NK-92 (cell line): ENCODE data around the gene YIPF4.
"Not testable (repeated sequence)": the region's sequence is repeated elsewhere in the genome, so short reads cannot be mapped to it uniquely, and the experiment has no call there.

Source experiments
- DNase-seq: peaks from one replicate; lab custom pipeline; 2025; ENCODE audit not compliant: unreplicated experiment; lab: John Stamatoyannopoulos, UW

Gene YIPF4

GRCh38 chr2:32289165-32289999, 11.7 kb downstream of the YIPF4 start:
- DNase-seq: no peak

DNA sequence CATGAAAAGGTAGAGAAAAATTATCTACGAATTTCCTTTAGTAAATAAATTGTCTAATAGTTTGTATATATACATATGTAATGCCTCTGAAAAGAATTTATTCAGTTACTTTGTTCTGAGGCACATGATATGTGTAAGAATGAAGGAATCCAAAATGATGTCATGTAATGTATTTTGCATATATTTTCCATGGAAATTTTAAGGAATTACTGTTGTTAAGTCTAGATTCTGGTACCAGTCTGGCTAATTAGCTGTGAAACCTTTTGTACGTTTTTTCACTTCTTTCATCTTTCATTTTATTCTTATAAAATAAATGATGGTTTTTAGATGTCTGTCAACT, 12.3 kb downstream of the YIPF4 start:
- DNase-seq: no peak

DNA sequence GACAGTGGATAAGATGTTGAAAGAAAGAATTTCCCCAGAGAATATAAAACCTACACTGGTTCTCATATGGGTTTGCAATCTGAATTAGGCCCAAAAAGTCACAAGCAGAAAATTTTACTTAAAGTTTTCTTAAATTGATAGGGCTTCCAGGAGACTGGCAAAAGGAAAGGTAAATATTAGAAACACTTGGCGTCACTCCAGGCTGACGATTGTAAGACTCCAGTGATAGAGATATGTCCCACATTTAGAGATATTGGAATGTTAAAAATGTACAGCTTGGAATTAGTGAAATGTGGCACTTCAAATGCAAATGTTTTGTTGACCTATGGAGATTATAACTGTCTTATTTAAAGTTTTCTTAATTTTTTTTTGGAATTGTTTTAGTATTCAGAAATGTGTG, 14.0 kb downstream of the YIPF4 start:
- DNase-seq: no peak

- not testable (repeated sequence) for DNase-seq
Measured at GRCh38 chr2:32293493-32293892, 15.8 kb downstream of the YIPF4 start.

DNA sequence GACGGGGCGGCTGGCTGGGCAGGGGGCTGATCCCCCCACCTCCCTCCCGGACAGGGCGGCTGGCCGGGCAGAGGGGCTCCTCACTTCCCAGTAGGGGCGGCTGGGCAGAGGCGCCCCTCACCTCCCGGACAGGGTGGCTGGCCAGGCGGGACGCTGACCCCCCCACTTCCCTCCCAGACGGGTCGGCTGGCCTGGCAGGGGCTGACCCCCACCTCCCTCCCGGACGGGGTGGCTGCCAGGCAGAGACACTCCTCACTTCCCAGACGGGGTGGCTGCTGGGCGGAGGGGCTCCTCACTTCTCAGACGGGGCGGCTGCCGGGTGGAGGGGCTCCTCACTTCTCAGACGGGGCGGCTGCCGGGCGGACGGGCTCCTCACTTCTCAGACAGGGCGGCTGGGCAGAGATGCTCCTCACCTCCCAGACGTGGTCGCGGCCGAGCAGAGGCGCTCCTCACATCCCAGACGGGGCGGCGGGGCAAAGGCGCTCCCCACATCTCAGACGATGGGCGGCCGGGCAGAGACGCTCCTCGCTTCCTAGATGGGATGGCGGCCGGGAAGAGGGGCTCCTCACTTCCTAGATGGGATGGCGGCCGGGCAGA, 16.4 kb downstream of the YIPF4 start:
- not testable (repeated sequence) for DNase-seq

- DNase-seq: no peak
Measured at GRCh38 chr2:32310577-32310976, 32.9 kb downstream of the YIPF4 start.

DNA sequence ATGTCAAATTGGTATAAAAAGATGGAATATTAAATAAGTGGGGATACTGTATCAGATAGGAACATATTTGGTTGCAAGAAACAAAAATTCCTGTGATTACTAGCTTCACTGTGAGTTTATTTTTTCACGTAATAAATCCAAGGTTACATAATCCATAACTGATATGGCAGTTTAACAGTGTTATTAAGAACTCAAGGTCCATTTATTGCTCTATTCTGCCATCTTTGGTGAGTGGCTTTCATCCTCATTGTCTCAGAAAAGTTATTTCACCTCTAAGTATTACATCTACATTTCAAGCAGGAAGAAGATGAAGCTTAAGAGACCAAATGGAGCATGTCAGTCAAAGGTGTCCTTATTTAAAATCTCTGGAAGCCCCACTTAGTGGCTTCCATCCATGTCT, 37.2 kb downstream of the YIPF4 start:
- no peak for DNase-seq

GRCh38 chr2:32328679-32329078, 51.0 kb downstream of the YIPF4 start:
- DNase-seq: not testable (repeated sequence)

- DNase-seq: not testable (repeated sequence)
Measured at GRCh38 chr2:32329180-32329980, 51.7 kb downstream of the YIPF4 start.

DNA sequence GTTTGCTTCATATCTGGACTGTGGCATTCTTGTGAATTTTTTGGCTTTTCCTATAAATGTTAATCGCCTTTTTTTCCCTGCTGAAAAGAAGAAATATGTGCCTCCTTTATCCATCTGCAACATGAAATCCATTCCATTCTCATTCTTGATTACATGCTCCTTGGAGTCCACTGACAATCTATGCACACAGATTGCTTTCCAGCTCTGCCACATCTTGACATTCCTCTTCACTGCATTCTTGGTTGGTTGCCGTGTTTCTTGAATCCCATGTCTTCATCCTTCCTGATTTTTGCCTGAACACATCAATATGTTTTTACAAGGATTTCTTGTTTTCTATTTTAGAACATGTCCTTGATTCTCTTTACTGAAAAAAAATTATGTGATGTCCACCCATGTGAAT, 52.4 kb downstream of the YIPF4 start:
- DNase-seq: no peak

- no peak for DNase-seq
Measured at GRCh38 chr2:32342801-32343200, 65.1 kb downstream of the YIPF4 start.

- DNase-seq: not testable (repeated sequence)
Measured at GRCh38 chr2:32350797-32351196, 73.1 kb downstream of the YIPF4 start.

- no peak for DNase-seq
Measured at GRCh38 chr2:32355976-32356680, 78.4 kb downstream of the YIPF4 start.

- DNase-seq: peak; percentile 36
Measured at GRCh38 chr2:32356681-32357317, 79.1 kb downstream of the YIPF4 start, which contains the start of gene BIRC6. BIRC6 (plus strand) TSS chr2:32357023; CDS start chr2:32357162, 139 bp downstream.

DNA sequence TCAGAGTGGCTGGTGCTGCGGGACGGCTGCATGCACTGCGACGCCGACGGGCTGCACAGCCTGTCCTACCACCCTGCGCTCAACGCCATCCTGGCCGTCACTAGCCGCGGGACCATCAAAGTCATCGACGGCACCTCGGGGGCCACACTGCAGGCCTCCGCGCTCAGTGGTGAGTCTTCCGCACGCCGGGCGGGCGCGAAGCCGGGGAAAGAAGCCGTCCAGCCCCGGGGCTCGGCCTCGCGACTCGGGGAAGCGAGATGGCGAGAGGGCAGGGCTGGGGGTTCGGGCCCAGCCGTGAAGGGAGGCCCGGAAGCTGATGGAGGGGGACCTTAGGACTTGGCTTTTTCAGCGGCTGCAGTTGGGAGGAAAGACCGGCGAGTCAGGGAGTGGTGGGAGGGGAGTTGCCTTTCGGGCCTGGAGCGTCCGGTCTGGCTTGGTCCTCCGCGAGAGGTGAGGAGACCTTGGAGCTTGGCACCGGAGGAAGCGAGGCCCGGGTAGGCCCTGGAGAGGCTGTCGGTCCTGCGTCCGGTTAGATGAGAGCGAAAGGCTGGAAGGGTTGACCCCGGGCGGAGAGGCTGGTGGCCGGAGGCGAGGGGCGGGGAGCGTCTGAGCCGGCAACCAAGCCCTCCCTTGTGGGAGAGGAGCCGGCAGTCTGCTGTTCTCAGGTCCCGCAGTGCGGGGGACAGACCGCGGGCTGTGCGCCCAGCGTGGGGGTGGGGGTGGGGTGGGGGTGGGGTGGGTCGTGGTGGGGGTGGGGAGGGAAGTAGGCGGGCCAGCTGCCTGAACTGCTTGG, 79.8 kb downstream of the YIPF4 start:
- DNase-seq: no peak

- DNase-seq: no peak
Measured at GRCh38 chr2:32358111-32358482, 80.4 kb downstream of the YIPF4 start.

- DNase-seq: no peak
Measured at GRCh38 chr2:32360416-32360815, 82.7 kb downstream of the YIPF4 start.

DNA sequence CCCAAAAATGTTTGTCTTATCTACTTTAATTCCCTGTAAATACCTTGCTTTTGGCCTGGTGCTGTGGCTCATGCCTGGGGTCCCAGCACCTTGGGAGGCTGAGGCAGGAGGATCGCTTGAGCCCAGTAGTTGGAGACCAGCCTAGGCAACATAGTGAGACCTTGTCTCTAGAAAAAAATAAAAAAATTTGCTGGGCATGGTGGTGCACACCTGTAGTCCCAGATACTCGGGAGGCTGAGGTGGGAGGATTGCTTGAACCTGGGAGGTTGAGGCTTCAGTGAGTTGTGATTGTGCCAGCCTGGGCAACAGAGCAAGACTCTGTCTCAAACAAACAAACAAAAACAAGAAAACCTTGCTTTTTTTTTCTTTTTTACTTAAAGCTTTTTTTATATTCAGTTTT, 85.3 kb downstream of the YIPF4 start:
- not testable (repeated sequence) for DNase-seq

DNA sequence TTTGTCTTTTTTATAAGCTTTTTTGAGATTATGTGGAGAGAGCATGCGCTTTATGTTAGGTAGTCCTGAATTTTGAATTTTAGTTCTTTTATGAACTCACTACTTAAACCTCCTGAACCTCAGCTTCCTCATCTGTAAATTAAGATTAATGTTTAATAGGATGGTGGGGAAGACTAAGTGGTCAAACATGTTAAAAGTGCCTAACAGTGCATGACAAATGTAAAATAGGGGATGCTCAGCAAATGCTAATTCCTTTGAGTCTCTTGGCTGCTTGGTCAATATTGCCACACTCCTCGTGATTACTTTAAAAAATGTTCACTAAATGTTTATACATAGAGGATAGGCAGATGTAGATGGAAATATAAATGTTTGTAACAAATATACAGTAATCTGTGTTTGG, 85.9 kb downstream of the YIPF4 start:
- DNase-seq: no peak

- not testable (repeated sequence) for DNase-seq
Measured at GRCh38 chr2:32364290-32364689, 86.6 kb downstream of the YIPF4 start.
